Activated gamma-delta T cell treated with anti-CD3 and anti-CD28 coated beads, Interleukin-2, amount 50 U/mL, for 16 hours (primary cell): Measurements from ENCODE around the gene PLA2G4D.

Source experiments
- DNase-seq: peaks from one replicate; pipeline ENCODE4 v3.0.0-alpha.2; 2020; ENCODE audit warnings: low read depth

PLA2G4D gene

DNA sequence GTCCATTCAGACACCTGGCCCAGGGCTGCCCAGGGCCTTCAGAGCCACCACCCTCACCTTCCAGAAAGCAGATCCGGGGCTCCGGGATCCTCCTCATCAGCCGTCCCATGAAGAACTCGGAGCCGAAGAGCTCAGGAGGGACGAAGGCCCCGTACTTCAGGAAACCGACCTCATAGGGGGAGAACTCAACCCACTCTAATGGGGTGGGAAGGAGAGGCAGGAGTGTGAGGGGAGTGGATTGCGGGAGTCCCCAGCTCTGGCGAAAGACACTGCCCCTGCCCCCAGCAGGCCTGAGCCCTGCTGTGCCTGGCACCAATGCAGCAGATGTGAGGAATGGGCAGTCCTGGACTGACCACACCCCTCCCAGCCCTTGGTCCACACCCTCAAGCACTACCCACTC lies 22.6 kb downstream of the PLA2G4D start:
- no peak for DNase-seq

DNA sequence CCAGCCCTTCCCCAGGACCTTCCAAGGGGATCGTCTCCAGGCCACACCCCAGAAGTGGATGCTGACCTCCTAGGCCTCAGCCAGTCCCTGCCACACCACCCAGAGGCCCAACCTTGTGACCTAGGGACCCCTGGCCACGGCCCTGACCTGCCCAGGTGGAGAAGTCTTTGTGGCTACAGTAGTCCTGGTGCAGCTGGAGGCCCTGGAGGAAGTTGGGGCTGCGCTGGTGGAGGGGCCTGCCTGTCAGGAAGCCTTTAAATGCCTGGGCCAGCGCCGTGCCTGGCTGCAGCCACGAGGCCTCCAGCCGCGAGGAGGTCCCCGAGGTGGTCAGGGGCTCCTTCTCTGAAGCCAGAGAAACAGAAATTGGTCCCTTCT lies 23.4 kb downstream of the PLA2G4D start:
- DNase-seq, result no peak

- DNase-seq, result no peak
These were observed 23.9 kb downstream of the PLA2G4D start for GRCh38 chr15:42070279-42070975.

DNA sequence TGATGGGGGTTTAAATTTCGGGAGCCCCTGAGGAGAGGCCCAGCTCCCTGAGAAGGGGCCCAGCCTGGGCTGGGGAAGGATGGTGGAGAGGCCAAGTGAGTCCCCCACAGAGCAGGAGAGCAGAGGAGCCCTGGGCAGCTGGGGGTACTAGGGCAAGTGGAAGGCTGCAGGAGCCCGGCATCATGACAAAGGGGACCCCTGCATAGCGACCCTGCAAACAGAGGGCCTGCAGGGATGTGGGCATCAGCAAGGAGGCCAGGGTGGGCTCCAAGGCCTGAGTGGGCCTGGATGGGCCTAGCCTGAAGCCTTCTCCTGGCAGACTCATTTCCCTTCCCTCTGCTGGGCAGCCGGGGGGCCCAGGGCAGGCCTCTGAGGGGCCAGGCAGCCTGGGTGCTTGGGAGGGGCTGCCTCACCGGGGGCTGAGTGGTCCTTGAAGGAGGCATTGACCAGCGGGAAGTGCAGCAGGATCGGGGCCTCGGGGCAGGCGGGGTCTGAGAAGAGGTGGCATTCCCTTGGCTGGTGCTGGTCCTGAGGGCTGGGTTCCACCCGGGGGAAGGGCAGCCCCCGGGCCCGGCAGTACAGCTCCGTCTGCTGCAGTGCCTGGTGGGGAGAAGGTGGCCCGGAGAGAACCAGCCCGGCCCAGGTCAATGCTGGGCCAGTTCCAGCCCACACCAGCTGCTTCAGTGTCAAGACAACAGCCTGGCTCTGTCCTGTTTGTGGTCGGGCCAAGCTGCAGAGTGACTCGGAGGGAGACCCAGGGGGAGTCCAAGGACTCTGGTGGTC lies 24.7 kb downstream of the PLA2G4D start:
- no peak for DNase-seq

- no peak for DNase-seq
These were observed 25.3 kb downstream of the PLA2G4D start for GRCh38 chr15:42069025-42069424.

GRCh38 chr15:42068601-42069000 lies 25.8 kb downstream of the PLA2G4D start:
- DNase-seq, result no peak

- DNase-seq, result no peak
These were observed 27.5 kb downstream of the PLA2G4D start for GRCh38 chr15:42066764-42067415.

GRCh38 chr15:42065468-42065867 lies 28.9 kb downstream of the PLA2G4D start:
- DNase-seq, result no peak

DNA sequence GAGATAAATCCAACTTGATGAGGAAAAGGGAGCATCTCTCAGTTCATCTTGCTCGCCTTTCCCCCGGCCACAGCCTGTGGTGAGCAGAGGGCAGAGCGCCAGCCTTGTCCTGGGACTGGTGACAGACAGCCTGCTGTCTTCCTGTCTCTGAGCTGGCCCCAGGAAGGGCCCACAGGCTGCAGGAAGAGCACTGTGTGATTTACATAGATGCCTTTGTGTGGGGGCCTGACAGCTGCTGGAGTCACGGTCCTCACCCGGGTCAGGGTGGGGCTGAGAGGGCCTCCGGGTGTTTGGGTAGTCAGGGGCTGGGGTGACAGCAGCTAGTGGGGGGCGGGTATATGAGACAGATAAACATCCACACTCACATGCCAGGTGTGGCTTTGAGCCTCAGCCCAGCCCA lies 29.3 kb downstream of the PLA2G4D start:
- DNase-seq, result no peak

GRCh38 chr15:42064271-42064670 lies 30.1 kb downstream of the PLA2G4D start:
- no peak for DNase-seq

GRCh38 chr15:42063122-42063848 lies 31.1 kb downstream of the PLA2G4D start:
- no peak for DNase-seq

DNA sequence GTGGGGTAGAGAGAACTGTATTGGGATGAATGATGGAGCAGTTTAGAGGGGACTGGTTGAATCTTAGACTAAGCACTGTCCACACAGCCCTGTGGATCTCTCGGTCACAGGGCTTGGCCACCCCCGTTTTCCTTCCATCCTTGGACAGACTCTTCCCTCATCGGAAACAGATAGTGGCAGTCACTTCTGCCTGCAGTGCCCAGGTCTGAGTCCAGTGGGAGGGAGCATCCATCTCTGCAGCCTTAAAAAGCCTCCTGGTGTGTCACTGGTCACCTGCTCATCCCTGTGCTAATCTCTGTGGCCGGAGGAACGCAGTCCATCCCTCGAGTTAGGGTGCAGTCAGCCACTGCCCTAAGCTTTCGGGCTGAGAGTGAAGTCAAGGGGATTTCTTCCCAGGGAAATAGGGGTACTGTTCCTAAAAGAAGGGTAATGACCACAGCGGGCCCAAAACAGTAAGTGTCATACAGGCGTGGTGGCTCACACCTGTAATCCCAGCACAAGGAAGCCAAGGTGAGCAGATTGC lies 32.0 kb downstream of the PLA2G4D start:
- no peak for DNase-seq

GRCh38 chr15:42060797-42061196 lies 33.6 kb downstream of the PLA2G4D start:
- no peak for DNase-seq

DNA sequence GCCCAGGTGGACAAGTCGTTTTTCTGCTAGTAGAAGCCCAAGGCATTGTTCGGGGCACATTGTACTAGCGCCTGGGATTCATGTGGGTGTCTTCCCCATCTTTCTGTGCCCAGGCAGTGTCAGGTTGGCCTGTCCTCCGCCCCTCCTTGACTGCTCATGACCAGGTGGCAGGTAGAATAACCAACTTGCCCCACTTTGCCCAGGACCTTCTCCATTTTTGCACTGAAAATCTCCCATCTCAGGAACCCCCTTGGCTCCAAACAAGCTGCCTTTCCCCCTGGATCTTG lies 33.9 kb downstream of the PLA2G4D start:
- no peak for DNase-seq

- DNase-seq, result peak; percentile 58
These were observed 34.5 kb downstream of the PLA2G4D start for GRCh38 chr15:42059661-42060476.

GRCh38 chr15:42058791-42059190 lies 35.6 kb downstream of the PLA2G4D start:
- DNase-seq, result no peak

DNA sequence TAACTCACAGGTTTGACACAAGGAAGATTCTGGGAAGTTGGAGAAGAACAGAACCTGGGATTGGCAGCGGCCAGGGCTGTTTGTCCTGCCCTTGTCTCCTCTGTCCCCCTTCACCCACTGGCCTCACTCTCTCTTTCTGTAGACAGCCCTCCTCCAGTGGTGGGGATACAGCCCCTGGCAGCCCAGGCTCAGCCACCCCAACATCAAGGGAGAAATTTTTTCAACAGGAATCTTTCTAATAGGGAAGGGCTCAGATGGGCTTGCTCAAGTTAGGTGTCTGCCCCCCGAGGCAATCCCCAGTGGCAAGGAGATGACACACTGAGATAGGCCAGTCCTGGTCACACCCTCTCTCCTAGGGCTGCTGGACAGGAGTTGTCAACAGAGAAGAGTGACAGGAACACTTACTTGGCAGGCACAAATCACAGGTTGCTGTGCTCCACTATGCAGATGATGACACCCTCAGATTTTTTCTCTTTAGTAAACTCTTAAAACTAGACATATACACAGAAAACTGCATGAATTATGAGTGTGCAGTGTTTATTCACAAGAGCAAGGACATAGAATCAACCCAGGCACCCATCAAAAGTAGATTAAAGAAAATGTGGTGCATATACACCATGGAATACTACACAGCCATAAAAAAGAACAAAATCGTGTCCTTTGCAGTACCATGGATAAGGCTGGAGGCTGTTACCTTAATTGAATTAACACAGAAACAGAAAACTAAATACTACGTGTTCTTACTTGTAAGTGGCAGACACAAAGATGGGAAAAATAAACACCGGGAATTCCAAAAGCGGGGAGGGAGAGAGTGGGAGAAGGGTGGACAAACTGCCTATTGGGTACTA lies 36.3 kb downstream of the PLA2G4D start:
- DNase-seq, result no peak

DNA sequence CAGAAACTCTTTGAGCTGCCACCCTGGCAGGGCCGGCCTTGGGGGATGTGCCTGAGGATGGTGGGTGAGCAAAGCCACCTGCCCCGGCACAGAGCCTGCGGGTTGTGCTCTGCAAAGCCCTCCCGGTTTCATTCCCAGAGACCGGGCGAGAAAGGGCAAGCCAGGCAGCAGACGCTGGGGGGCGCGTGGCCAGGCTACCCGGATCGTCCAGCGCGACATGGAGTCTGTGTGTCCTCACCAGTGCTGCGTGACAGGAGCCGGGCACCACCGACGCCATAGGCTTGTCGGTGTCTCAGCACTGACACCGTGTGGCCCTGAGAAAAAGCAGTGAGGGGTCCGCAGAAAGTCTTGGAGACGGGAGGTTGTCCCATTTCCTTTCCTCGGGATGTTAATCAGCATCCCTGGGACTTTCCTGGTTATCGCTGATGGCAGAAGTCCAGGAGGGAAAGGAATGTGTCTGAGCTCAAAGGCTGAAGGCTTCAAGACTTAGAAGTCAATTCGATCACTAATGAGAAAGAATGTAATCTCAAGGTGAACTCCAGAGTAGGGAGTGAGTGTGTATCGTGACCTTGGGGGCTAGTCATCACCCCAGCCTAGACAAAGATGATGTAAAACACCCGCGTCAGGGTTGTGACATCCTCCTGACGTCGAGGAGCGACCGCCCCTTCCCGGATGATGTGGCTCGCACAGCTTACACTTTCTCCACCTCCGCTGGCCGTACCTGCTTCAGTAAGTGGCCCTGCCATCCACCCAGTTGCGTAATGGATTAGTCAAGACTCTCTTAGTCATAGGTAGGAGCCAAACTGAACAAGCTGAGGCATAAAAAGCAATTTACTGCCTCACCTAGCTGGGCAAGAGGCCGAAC lies 37.2 kb downstream of the PLA2G4D start:
- DNase-seq, result peak; percentile 24

DNA sequence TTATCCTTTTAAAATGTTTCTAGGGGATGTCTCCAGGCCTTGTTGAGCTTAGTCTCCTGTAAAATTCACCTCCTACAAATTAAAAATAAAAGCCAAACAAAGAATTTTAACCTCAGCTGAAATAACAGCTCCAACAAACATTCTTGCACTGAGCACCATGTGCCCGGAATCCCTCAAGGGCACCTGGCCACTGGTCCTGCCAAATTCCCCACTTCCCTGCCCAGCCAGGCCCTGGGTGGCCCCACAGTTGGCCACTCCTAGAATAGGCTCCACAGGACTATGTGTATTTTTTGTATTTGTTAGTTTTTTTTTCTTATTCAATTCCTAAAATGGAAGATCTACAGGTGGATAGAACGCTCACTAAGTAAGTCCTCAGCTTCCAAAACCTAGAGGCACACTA lies 40.4 kb downstream of the PLA2G4D start:
- DNase-seq, result no peak

GRCh38 chr15:42053010-42053409 lies 41.4 kb downstream of the PLA2G4D start:
- DNase-seq, result no peak
